Neural progenitor cell (in vitro differentiated cells): ENCODE measurements around the gene ADAMTS15. TPM values are rescaled to one million over a fixed set of nuclear protein-coding genes. Genes with fewer than 3 reads are reported as not detected.

Source experiments
- DNase-seq: peaks from one replicate; pipeline ENCODE4 v3.0.0-alpha.2; 2016; ENCODE audit warnings: low spot score
- H2AFZ ChIP-seq: fragments of 200-600 bp; sonication (generic); replicated peaks from 2 replicates; pipeline ENCODE4 v1.6.1; 2016; ENCODE audit warnings: antibody characterized with exemption
- H3F3A ChIP-seq: fragments of 200-600 bp; sonication (generic); 2 replicates; pipeline ENCODE4 v1.6.1; 2016; ENCODE audit warnings: antibody characterized with exemption, low read depth
- H3K27ac ChIP-seq: fragments of 200-600 bp; sonication (generic); 2 replicates; pipeline ENCODE4 v1.5.1; 2016; ENCODE audit warnings: mild to moderate bottlenecking
- H3K27me3 ChIP-seq: fragments of 200-600 bp; sonication (generic); 2 replicates; pipeline ENCODE4 v1.6.1; 2016; ENCODE audit warnings: mild to moderate bottlenecking, moderate library complexity
- H3K36me3 ChIP-seq: fragments of 200-600 bp; sonication (generic); 2 replicates; pipeline ENCODE4 v1.5.1; 2016
- H3K4me1 ChIP-seq: fragments of 200-600 bp; sonication (generic); 2 replicates; pipeline ENCODE4 v1.6.1; 2016; ENCODE audit warnings: mixed run types
- H3K4me2 ChIP-seq: fragments of 200-600 bp; sonication (generic); 2 replicates; pipeline ENCODE4 v1.6.1; 2016
- H3K4me3 ChIP-seq: fragments of 200-600 bp; sonication (generic); 2 replicates; pipeline ENCODE4 v1.5.1; 2016
- H3K79me2 ChIP-seq: fragments of 200-600 bp; sonication (generic); 2 replicates; pipeline ENCODE4 v1.6.1; 2016; ENCODE audit warnings: low read depth
- H3K9ac ChIP-seq: fragments of 200-600 bp; sonication (generic); 2 replicates; pipeline ENCODE4 v1.6.1; 2016
- H3K9me3 ChIP-seq: fragments of 200-600 bp; sonication (generic); 2 replicates; pipeline ENCODE4 v1.5.1; 2016; ENCODE audit warnings: low read depth
- H4K20me1 ChIP-seq: fragments of 200-600 bp; sonication (generic); 2 replicates; pipeline ENCODE4 v1.6.1; 2016; ENCODE audit warnings: low read depth
- H3K27ac Mint-ChIP-seq: 3 replicates; pipeline ENCODE4 v1.8.0; 2021; ENCODE audit warnings: mixed read lengths
- H3K27me3 Mint-ChIP-seq: 2 replicates; pipeline ENCODE4 v1.8.0; 2022; ENCODE audit warnings: low read depth, mild to moderate bottlenecking, inconsistent platforms, moderate library complexity, mixed read lengths; ENCODE audit not compliant: insufficient read depth
- H3K36me3 Mint-ChIP-seq: 3 replicates; pipeline ENCODE4 v1.8.0; 2021; ENCODE audit warnings: mixed read lengths
- H3K4me1 Mint-ChIP-seq: 3 replicates; pipeline ENCODE4 v1.8.0; 2021; ENCODE audit warnings: mixed read lengths
- H3K4me3 Mint-ChIP-seq: 3 replicates; pipeline ENCODE4 v1.8.0; 2021; ENCODE audit warnings: mild to moderate bottlenecking, moderate library complexity, mixed read lengths
- H3K9me3 Mint-ChIP-seq: 3 replicates; pipeline ENCODE4 v1.8.0; 2020; ENCODE audit warnings: mixed read lengths
- CTCF ChIP-seq: fragments of 200-600 bp; sonication (generic); IDR thresholded peaks from 2 replicates; pipeline ENCODE4 v1.5.1; 2017; ENCODE audit warnings: antibody characterized with exemption, mild to moderate bottlenecking
- EZH2 ChIP-seq: fragments of 200-600 bp; sonication (generic); IDR thresholded peaks from 2 replicates; pipeline ENCODE4 v1.6.1; 2017; ENCODE audit warnings: antibody characterized with exemption, mild to moderate bottlenecking, moderate library complexity
- EZH2phosphoT487 ChIP-seq: fragments of 200-600 bp; sonication (generic); IDR thresholded peaks from 2 replicates; pipeline ENCODE4 v1.6.1; 2017; ENCODE audit warnings: antibody characterized with exemption
- total RNA-seq: library from RNA; depleted of rRNA; stranded (reverse); fragments of >200 nt; gene quantifications from 2 replicates; pipeline ENCODE4 v1.2.3, GENCODE V29; 2015; ENCODE audit warnings: low replicate concordance

ADAMTS15 gene
- total RNA-seq, 1 donor from 2014 or later = 0.09 TPM

GRCh38 chr11:130426837-130427341, 21.6 kb upstream of the ADAMTS15 start:
- DNase-seq = no peak
- Mint-ChIP-seq H3K27me3 (peaks cover 42% of the 10 kb centered on the region), H3K4me3 (peak overlapping the region; percentile 84), H3K36me3 (no peaks in the 10 kb centered on the region), H3K4me1 (peaks cover 25% of the 10 kb centered on the region), H3K27ac (no peak overlapping the region), H3K9me3 (no peaks in the 10 kb centered on the region)
- peaks cover 7% of the 10 kb centered on the region for H3F3A ChIP-seq
- no peaks in the 10 kb centered on the region for H3K36me3 ChIP-seq
- TF ChIP-seq EZH2phosphoT487 = no peak
- H4K20me1 ChIP-seq = peaks cover 21% of the 10 kb centered on the region
- H3K27me3 ChIP-seq = peaks cover 72% of the 10 kb centered on the region
- peak overlapping the region; percentile 62 for H3K4me3 ChIP-seq
- no peaks in the 10 kb centered on the region for H3K79me2 ChIP-seq
- no peak overlapping the region for H3K9ac ChIP-seq
- H3K27ac ChIP-seq = no peak overlapping the region
- H3K4me2 ChIP-seq = peak overlapping the region; percentile 95
- peaks cover 11% of the 10 kb centered on the region for H3K4me1 ChIP-seq
- no peak overlapping the region for H2AFZ ChIP-seq
- no peaks in the 10 kb centered on the region for H3K9me3 ChIP-seq

GRCh38 chr11:130427581-130428315, 20.7 kb upstream of the ADAMTS15 start:
- peaks cover 21% of the 10 kb centered on the region for H4K20me1 ChIP-seq
- peaks cover 7% of the 10 kb centered on the region for H3F3A ChIP-seq
- H2AFZ ChIP-seq = peak overlapping the region; percentile 85
- no peaks in the 10 kb centered on the region for H3K79me2 ChIP-seq
- H3K4me1 Mint-ChIP-seq = peaks cover 25% of the 10 kb centered on the region
- H3K27ac Mint-ChIP-seq = no peak overlapping the region
- no peaks in the 10 kb centered on the region for H3K36me3 ChIP-seq
- peaks cover 11% of the 10 kb centered on the region for H3K4me1 ChIP-seq
- TF ChIP-seq EZH2phosphoT487 = peak; percentile 83
- TF ChIP-seq EZH2 = peak; percentile 82
- peak; percentile 46 for TF ChIP-seq CTCF
- H3K4me3 ChIP-seq = peak overlapping the region; percentile 62
- no peaks in the 10 kb centered on the region for H3K9me3 Mint-ChIP-seq
- H3K4me3 Mint-ChIP-seq = peak overlapping the region; percentile 84
- no peaks in the 10 kb centered on the region for H3K36me3 Mint-ChIP-seq
- H3K9me3 ChIP-seq = no peaks in the 10 kb centered on the region
- peak; percentile 74 for DNase-seq
- H3K4me2 ChIP-seq = peak overlapping the region; percentile 95
- no peak overlapping the region for H3K9ac ChIP-seq
- H3K27me3 Mint-ChIP-seq = peaks cover 39% of the 10 kb centered on the region
- peaks cover 72% of the 10 kb centered on the region for H3K27me3 ChIP-seq
- H3K27ac ChIP-seq = no peak overlapping the region

- Histone ChIP-seq H3K4me1 (peaks cover 10% of the 10 kb centered on the region), H3K27me3 (peaks cover 69% of the 10 kb centered on the region)
Observed at GRCh38 chr11:130428316-130429119, 19.9 kb upstream of the ADAMTS15 start, which contains the start of gene ADAMTS8. Gene ADAMTS8, minus strand, starts transcription at chr11:130428609. Its CDS starts 323 bp downstream, at chr11:130428286.

More at GRCh38 chr11:130428316-130429119, 19.9 kb upstream of the ADAMTS15 start, which contains the start of gene ADAMTS8:
- Histone ChIP-seq H3F3A (peaks cover 7% of the 10 kb centered on the region), H4K20me1 (peaks cover 21% of the 10 kb centered on the region), H3K79me2 (no peaks in the 10 kb centered on the region), H3K4me2 (peak within 1 kb of the TSS; percentile 95), H3K4me3 (peak within 1 kb of the TSS; percentile 62), H3K27ac (no peak within 1 kb of the TSS), H2AFZ (peak within 1 kb of the TSS; percentile 85), H3K9ac (no peak within 1 kb of the TSS), H3K9me3 (no peaks in the 10 kb centered on the region), H3K36me3 (no peaks in the 10 kb centered on the region)
- TF ChIP-seq CTCF (no peak), EZH2 (peak; percentile 51), EZH2phosphoT487 (peak; percentile 81)
- H3K36me3 Mint-ChIP-seq = no peaks in the 10 kb centered on the region
- peak within 1 kb of the TSS; percentile 89 for H3K4me3 Mint-ChIP-seq
- H3K27me3 Mint-ChIP-seq = peaks cover 39% of the 10 kb centered on the region
- H3K27ac Mint-ChIP-seq = no peak within 1 kb of the TSS
- peaks cover 25% of the 10 kb centered on the region for H3K4me1 Mint-ChIP-seq
- DNase-seq = peak; percentile 69
- no peaks in the 10 kb centered on the region for H3K9me3 Mint-ChIP-seq
